Liver (tissue), 9 donors: Measurements from ENCODE around the gene KRTAP19-4. TPM values are rescaled to one million over a fixed set of nuclear protein-coding genes. Genes with fewer than 3 reads are reported as not detected.

Source experiments
- DNase-seq: peaks from one replicate; pipeline ENCODE4 v3.0.0-alpha.2; 2017; ENCODE audit warnings: low spot score
- H3K27ac ChIP-seq, 2 donors: one replicate each; pipeline ENCODE4 v1.7.0; 2013; ENCODE audit warnings: inconsistent platforms in 2 of 2, low read length in 2 of 2, control low read depth in 1 of 2, low read depth in 1 of 2, mild to moderate bottlenecking in 1 of 2
- H3K27me3 ChIP-seq, 4 donors: one replicate each; pipeline versions ENCODE4 v1.6.1 to v1.7.0; 2013; ENCODE audit warnings: low read length in 3 of 4, inconsistent platforms in 1 of 4, mild to moderate bottlenecking in 1 of 4, moderate library complexity in 1 of 4; ENCODE audit not compliant: control insufficient read depth in 4 of 4, insufficient read depth in 4 of 4
- H3K36me3 ChIP-seq, 4 donors: one replicate each; pipeline versions ENCODE4 v1.6.1 to v1.7.0; 2013; ENCODE audit warnings: low read length in 3 of 4, mild to moderate bottlenecking in 3 of 4, low read depth in 1 of 4, moderate library complexity in 1 of 4; ENCODE audit not compliant: control insufficient read depth in 4 of 4, insufficient read depth in 3 of 4
- H3K4me1 ChIP-seq, 4 donors: one replicate each; pipeline versions ENCODE4 v1.6.1 to v1.7.0; 2013; ENCODE audit warnings: low read length in 3 of 4, mild to moderate bottlenecking in 3 of 4, moderate library complexity in 1 of 4; ENCODE audit not compliant: control insufficient read depth in 4 of 4, insufficient read depth in 4 of 4
- H3K4me3 ChIP-seq, 3 donors: one replicate each; pipeline versions ENCODE4 v1.6.1 to v1.7.0; 2013; ENCODE audit warnings: low read length in 3 of 3, control low read depth in 1 of 3, low read depth in 1 of 3, mild to moderate bottlenecking in 1 of 3
- H3K9ac ChIP-seq, 2 donors: one replicate each; pipeline ENCODE4 v1.7.0; 2013; ENCODE audit warnings: low read length in 2 of 2, mild to moderate bottlenecking in 2 of 2, moderate library complexity in 2 of 2, control low read depth in 1 of 2, low read depth in 1 of 2
- H3K9me3 ChIP-seq, 4 donors: one replicate each; pipeline versions ENCODE4 v1.6.1 to v1.7.0; 2013; ENCODE audit warnings: low read length in 3 of 4; ENCODE audit not compliant: control insufficient read depth in 4 of 4
- CTCF ChIP-seq: fragments of 150-350 bp; IDR thresholded peaks from 2 replicates; pipeline ENCODE4 v1.5.1; 2017; ENCODE audit warnings: improper control_type of control experiment, low read depth, low read length; ENCODE audit not compliant: missing input control
- EGR1 ChIP-seq, 2 donors: IDR thresholded peaks; 2 replicates each; pipeline ENCODE4 v1.6.1; 2016 to 2018; ENCODE audit warnings: antibody characterized with exemption in 2 of 2, low read depth in 2 of 2
- FOXA2 ChIP-seq: IDR thresholded peaks from 2 replicates; pipeline ENCODE4 v1.6.1; 2016; ENCODE audit warnings: antibody characterized with exemption
- JUND ChIP-seq, 2 donors: IDR thresholded peaks; 2 replicates each; pipeline ENCODE4 v1.6.1; 2016; ENCODE audit warnings: antibody characterized with exemption in 2 of 2
- MAX ChIP-seq: IDR thresholded peaks from 2 replicates; pipeline ENCODE4 v1.6.1; 2016; ENCODE audit warnings: antibody characterized with exemption
- NR2F2 ChIP-seq: IDR thresholded peaks from 2 replicates; pipeline ENCODE4 v1.6.1; 2016; ENCODE audit warnings: antibody characterized with exemption
- RAD21 ChIP-seq, 2 donors: IDR thresholded peaks; 2 replicates each; pipeline ENCODE4 v1.6.1; 2016; ENCODE audit warnings: antibody characterized with exemption in 2 of 2, mild to moderate bottlenecking in 2 of 2
- REST ChIP-seq: IDR thresholded peaks from 2 replicates; pipeline ENCODE4 v1.6.1; 2016; ENCODE audit warnings: antibody characterized with exemption, mild to moderate bottlenecking
- RXRA ChIP-seq, 2 donors: IDR thresholded peaks; 2 replicates each; pipeline ENCODE4 v1.6.1; 2017 to 2018; ENCODE audit warnings: antibody characterized with exemption in 2 of 2, mild to moderate bottlenecking in 1 of 2
- SP1 ChIP-seq: IDR thresholded peaks from 2 replicates; pipeline ENCODE4 v1.6.1; 2018; ENCODE audit warnings: antibody characterized with exemption, mild to moderate bottlenecking
- TAF1 ChIP-seq: conservative IDR thresholded peaks from 2 replicates; pipeline ENCODE4 v1.6.1; 2016; ENCODE audit warnings: antibody characterized with exemption, mild to moderate bottlenecking
- YY1 ChIP-seq: IDR thresholded peaks from 2 replicates; pipeline ENCODE4 v1.6.1; 2016; ENCODE audit warnings: antibody characterized with exemption, mild to moderate bottlenecking
- ZBTB33 ChIP-seq: IDR thresholded peaks from 2 replicates; pipeline ENCODE4 v1.6.1; 2016; ENCODE audit warnings: antibody characterized with exemption
- WGBS: extraction: QIAGEN DNeasy Blood & Tissue Kit; methylation state at CpG from one replicate; pipeline ENCODE4 v1.1.7; 2013; 5-methylcytosine and 5-hydroxymethylcytosine counted together
- polyA plus RNA-seq, 2 donors: library from polyadenylated mRNA; stranded (reverse) in 1 of 2; unstranded in 1 of 2; fragments of 200-250 nt in 1 of 2; fragments of >200 nt in 1 of 2; fragmentation: Nextera tagmentation in 1 of 2; extraction: Ambion mirVana in 1 of 2; gene quantifications; one replicate each; pipeline versions ENCODE4 v1.2.1 to v1.2.3, GENCODE V29; 2013 to 2015
- total RNA-seq, 2 donors: library from RNA; depleted of rRNA; stranded (reverse); fragments of >200 nt; gene quantifications; one replicate each; pipeline ENCODE4 v1.2.3, GENCODE V29; 2014
- donor health status: healthy.
- donor health status: healthy.
- donor health status: healthy.
- donor health status: healthy.
- donor health status: healthy.

KRTAP19-4 gene
- total and polyA plus RNA-seq, 4 donors, result not detected

- WGBS, result 46% methylated on average over 3 of the region's 3 CpGs
- peaks cover 0 to 3% (median 0%) of the 10 kb centered on the region in 4 donors for H3K27me3 ChIP-seq
- no peaks in the 10 kb centered on the region for H3K36me3 ChIP-seq
- no peak for TF ChIP-seq MAX
- TF ChIP-seq TAF1, result no peak
- no peak for TF ChIP-seq CTCF
- no peak for TF ChIP-seq RXRA (IDR thresholded peaks at IDR 0.05)
- TF ChIP-seq REST, result no peak
- no peak for TF ChIP-seq JUND (IDR thresholded peaks at IDR 0.05)
- no peak for TF ChIP-seq EGR1 (IDR thresholded peaks at IDR 0.05; ENCODE audit: low read depth in 2 of 2)
- no peak for TF ChIP-seq SP1
- no peak for TF ChIP-seq ZBTB33
- no peak for TF ChIP-seq NR2F2
- no peak for TF ChIP-seq FOXA2
- H3K4me1 ChIP-seq, result no peaks in the 10 kb centered on the region
- no peak for DNase-seq
- H3K4me3 ChIP-seq, result no peak overlapping the region
- H3K9ac ChIP-seq, result no peak overlapping the region
- H3K9me3 ChIP-seq, result no peaks in the 10 kb centered on the region
- H3K27ac ChIP-seq, result no peak overlapping the region
Observed at GRCh38 chr21:30478004-30478403, 19.0 kb downstream of the KRTAP19-4 start.

- DNase-seq, result no peak
- Histone ChIP-seq H3K36me3 (no peaks in the 10 kb centered on the region), H3K27ac (no peak overlapping the region), H3K9me3 (no peaks in the 10 kb centered on the region), H3K4me3 (no peak overlapping the region), H3K4me1 (no peaks in the 10 kb centered on the region), H3K27me3 (no peaks in the 10 kb centered on the region), H3K9ac (no peak overlapping the region)
- TF ChIP-seq YY1, result no peak
- no peak for TF ChIP-seq REST
- TF ChIP-seq RAD21 (IDR thresholded peaks at IDR 0.05), result no peak
- no peak for TF ChIP-seq MAX
- 69% methylated on average over 6 of the region's 6 CpGs for WGBS
Observed at GRCh38 chr21:30468900-30469714, 27.9 kb downstream of the KRTAP19-4 start.
